ENCODE data around the gene KIF3A.

GRCh38 chr5:132764671-132765238 lies 27.4 kb upstream of the KIF3A start:
- TF ChIP-seq POLR2A (IDR thresholded peaks at IDR 0.05) (no peak), CTCF (IDR thresholded peaks at IDR 0.05) (no peak), EP300 (IDR thresholded peaks at IDR 0.05) (no peak)
